ENCODE data around the gene MFAP4. TPM values are rescaled to one million over a fixed set of nuclear protein-coding genes. Genes with fewer than 3 reads are reported as not detected.

Gene MFAP4
- total RNA-seq, 1 experiment from 2014 or later, result 1.5 TPM

DNA sequence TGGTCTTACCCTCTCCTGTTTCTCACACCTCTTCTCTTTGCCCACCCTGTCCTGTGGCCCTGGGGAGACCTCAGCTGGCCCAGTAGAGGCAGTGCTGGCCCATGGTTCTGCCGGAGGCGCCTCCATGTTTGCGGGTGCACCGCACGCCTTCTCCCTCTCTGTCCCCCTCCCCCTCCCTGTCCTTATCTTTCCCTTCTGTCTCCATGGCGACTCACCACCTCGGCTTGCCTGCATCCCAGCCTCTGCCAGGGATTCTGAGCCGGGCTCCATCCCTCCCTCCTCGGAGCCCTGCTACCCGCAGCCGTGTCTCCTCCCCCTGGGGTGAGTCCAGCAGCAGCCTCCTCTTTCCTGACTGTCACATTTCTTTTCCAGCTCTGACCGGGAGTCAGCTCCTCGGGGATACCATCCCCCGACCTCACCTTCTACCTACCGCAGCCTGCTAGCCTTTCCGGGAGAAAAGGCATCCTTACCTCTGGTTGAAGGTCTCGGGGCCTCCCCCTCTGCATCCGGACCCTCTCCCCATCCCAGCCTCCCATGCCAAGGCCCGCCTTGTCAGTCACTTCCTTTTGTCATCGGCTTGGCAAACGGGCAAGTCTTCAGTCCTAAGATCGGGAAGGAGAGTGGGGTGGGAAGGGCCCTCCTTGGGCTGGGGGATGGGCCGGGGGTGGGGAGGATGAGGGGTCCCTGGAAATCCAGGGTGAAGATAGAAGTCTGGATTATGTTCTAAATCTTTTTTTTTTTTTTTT, 24.1 kb upstream of the MFAP4 start, which contains the start of gene RNF112:
Gene RNF112 (plus strand): TSS at position 358 of the 746 bp plus-strand sequence. CDS start 177 bp downstream, at position 535.
- H3K4me1 Mint-ChIP-seq, result peaks cover 15 to 28% of the 10 kb centered on the region in 2 experiments
- no peak within 1 kb of the TSS for H3K18ac ChIP-seq (ENCODE audit: insufficient read length, low read depth, low read length)
- H2BK5ac ChIP-seq (ENCODE audit: insufficient read length, low read length), result no peak within 1 kb of the TSS
- TF ChIP-seq, protein P1, sequence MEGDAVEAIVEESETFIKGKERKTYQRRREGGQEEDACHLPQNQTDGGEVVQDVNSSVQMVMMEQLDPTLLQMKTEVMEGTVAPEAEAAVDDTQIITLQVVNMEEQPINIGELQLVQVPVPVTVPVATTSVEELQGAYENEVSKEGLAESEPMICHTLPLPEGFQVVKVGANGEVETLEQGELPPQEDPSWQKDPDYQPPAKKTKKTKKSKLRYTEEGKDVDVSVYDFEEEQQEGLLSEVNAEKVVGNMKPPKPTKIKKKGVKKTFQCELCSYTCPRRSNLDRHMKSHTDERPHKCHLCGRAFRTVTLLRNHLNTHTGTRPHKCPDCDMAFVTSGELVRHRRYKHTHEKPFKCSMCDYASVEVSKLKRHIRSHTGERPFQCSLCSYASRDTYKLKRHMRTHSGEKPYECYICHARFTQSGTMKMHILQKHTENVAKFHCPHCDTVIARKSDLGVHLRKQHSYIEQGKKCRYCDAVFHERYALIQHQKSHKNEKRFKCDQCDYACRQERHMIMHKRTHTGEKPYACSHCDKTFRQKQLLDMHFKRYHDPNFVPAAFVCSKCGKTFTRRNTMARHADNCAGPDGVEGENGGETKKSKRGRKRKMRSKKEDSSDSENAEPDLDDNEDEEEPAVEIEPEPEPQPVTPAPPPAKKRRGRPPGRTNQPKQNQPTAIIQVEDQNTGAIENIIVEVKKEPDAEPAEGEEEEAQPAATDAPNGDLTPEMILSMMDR (conservative IDR thresholded peaks at IDR 0.05), result no peak
- H3K23ac ChIP-seq (ENCODE audit: insufficient read length, low read depth, low read length), result no peak within 1 kb of the TSS
- no peaks in the 10 kb centered on the region for H3K27me3 ChIP-seq (ENCODE audit: insufficient read depth, low read length)
- H3K27ac Mint-ChIP-seq, result no peak within 1 kb of the TSS
- H4K91ac ChIP-seq (ENCODE audit: insufficient read length, low read depth, low read length), result no peak within 1 kb of the TSS
- H3K79me2 ChIP-seq (ENCODE audit: insufficient read depth, low read length), result no peaks in the 10 kb centered on the region
- H3K4me3 Mint-ChIP-seq, result peak within 1 kb of the TSS in 1 of 2 experiments; percentile 67; a peak in 3 of 5 replicates
- no peaks in the 10 kb centered on the region for H4K20me1 ChIP-seq (ENCODE audit: control insufficient read depth, insufficient read depth, insufficient read length)
- no peak within 1 kb of the TSS for H2AFZ ChIP-seq (ENCODE audit: low read length)
- H3K79me1 ChIP-seq (ENCODE audit: insufficient read depth, low read depth, low read length, poor library complexity, severe bottlenecking), result no peaks in the 10 kb centered on the region
- no peak within 1 kb of the TSS for H4K5ac ChIP-seq (ENCODE audit: insufficient read length, low read depth, low read length)
- WGBS (ENCODE audit: extremely low coverage, insufficient read length, low lambda C conversion rate), result no CpG with 5 or more reads among the region's 23 CpGs
- H2BK12ac ChIP-seq (ENCODE audit: insufficient read length, low read depth, low read length), result no peak within 1 kb of the TSS
- no peak within 1 kb of the TSS for H2BK20ac ChIP-seq (ENCODE audit: low read depth, low read length, poor library complexity, severe bottlenecking)
- no peaks in the 10 kb centered on the region for H3K4me1 ChIP-seq (ENCODE audit: insufficient read depth, low read length)
- no peaks in the 10 kb centered on the region for H3K23me2 ChIP-seq (ENCODE audit: insufficient read length, low read depth, low read length, poor library complexity, severe bottlenecking)
- no peak for DNase-seq
- H3T11ph ChIP-seq (ENCODE audit: low read length), result no peak within 1 kb of the TSS
- peak within 1 kb of the TSS; percentile 8 for H3K4me2 ChIP-seq (ENCODE audit: insufficient read depth, insufficient read length, low read length)
- no peak within 1 kb of the TSS for H3K27ac ChIP-seq (ENCODE audit: insufficient read length, low read depth, low read length)
- no peak within 1 kb of the TSS for H2BK15ac ChIP-seq (ENCODE audit: low read depth, low read length)
- no peak within 1 kb of the TSS for H3K4ac ChIP-seq (ENCODE audit: low read depth, low read length)
- H3K9me3 Mint-ChIP-seq, result no peaks in the 10 kb centered on the region
- H3K27me3 Mint-ChIP-seq (ENCODE audit: low read depth), result peaks cover 5% of the 10 kb centered on the region
- H3K56ac ChIP-seq (ENCODE audit: insufficient read length, low read depth, low read length), result no peak within 1 kb of the TSS
- H2AK5ac ChIP-seq (ENCODE audit: insufficient read length, low read length), result no peak within 1 kb of the TSS
- H3K9me3 ChIP-seq (ENCODE audit: control insufficient read depth, low read depth, low read length), result no peaks in the 10 kb centered on the region
- H3K14ac ChIP-seq (ENCODE audit: insufficient read depth, low read length), result no peak within 1 kb of the TSS
- no peak within 1 kb of the TSS for H3K9ac ChIP-seq (ENCODE audit: extremely low read depth, insufficient read length, low read length)
- no peaks in the 10 kb centered on the region; a peak in 1 of 7 replicates for H3K36me3 Mint-ChIP-seq (ENCODE audit: insufficient read depth in 1 of 3, low read depth in 3 of 3)
- no peak within 1 kb of the TSS for H2BK120ac ChIP-seq (ENCODE audit: low read depth, low read length, poor library complexity, severe bottlenecking)
- no peak within 1 kb of the TSS for H4K8ac ChIP-seq (replicated peaks; ENCODE audit: insufficient read length, low read depth, low read length)

Data from H9 (cell line).